Spleen (tissue), 7 donors: ENCODE results near the gene CTNNBL1.

Experiments used
- CTCF ChIP-seq, 11 experiments: fragments of 200-600 bp in 7 of 11; fragments of 450-650 bp in 4 of 11; sonication (generic) in 4 of 11; IDR thresholded peaks in 8 of 11; conservative IDR thresholded peaks in 3 of 11; 1 replicate in 7 of 11; 2 replicates in 4 of 11; pipeline versions ENCODE4 v1.4.0 to v1.8.0; 2016 to 2021; ENCODE audit warnings: antibody characterized with exemption in 11 of 11, inconsistent platforms in 4 of 11, mild to moderate bottlenecking in 1 of 11
- POLR2AphosphoS5 ChIP-seq, 3 donors: sonication (generic); formaldehyde crosslinking; IDR thresholded peaks; one replicate each; pipeline ENCODE4 v1.5.1; 2017; ENCODE audit warnings: antibody characterized with exemption in 3 of 3
- donor health status: DM: no; HTN: no; CAD: no; lungs with moderate emphysema.
- donor health status: DM: no; HTN: no; CAD: no.
- donor health status: DM: no; HTN: no; CAD: no.

- TF ChIP-seq CTCF (IDR thresholded peaks at IDR 0.05 in 8 of 11, conservative IDR thresholded peaks at IDR 0.05 in 3 of 11) (no peak), POLR2AphosphoS5 (IDR thresholded peaks at IDR 0.05) (no peak)
Measured at GRCh38 chr20:37803438-37804307, 109.8 kb downstream of the CTNNBL1 start.
